Liver (tissue), 3 donors: ENCODE results near the gene FAR1.

Experiments
- CTCF ChIP-seq: fragments of 150-350 bp; IDR thresholded peaks from 2 replicates; pipeline ENCODE4 v1.5.1; 2017; ENCODE audit warnings: improper control_type of control experiment, low read depth, low read length; ENCODE audit not compliant: missing input control
- EGR1 ChIP-seq, 2 donors: IDR thresholded peaks; 2 replicates each; pipeline ENCODE4 v1.6.1; 2016 to 2018; ENCODE audit warnings: antibody characterized with exemption in 2 of 2, low read depth in 2 of 2
- FOXA2 ChIP-seq: IDR thresholded peaks from 2 replicates; pipeline ENCODE4 v1.6.1; 2016; ENCODE audit warnings: antibody characterized with exemption
- GABPA ChIP-seq, 2 donors: IDR thresholded peaks in 1 of 2; conservative IDR thresholded peaks in 1 of 2; 2 replicates each; pipeline ENCODE4 v1.6.1; 2016; ENCODE audit warnings: antibody characterized with exemption in 2 of 2, mild to moderate bottlenecking in 1 of 2, moderate library complexity in 1 of 2
- HNF4A ChIP-seq, 2 donors: conservative IDR thresholded peaks; 2 replicates each; pipeline ENCODE4 v1.6.1; 2016; ENCODE audit warnings: antibody characterized with exemption in 2 of 2, mild to moderate bottlenecking in 2 of 2
- HNF4G ChIP-seq: IDR thresholded peaks from 2 replicates; pipeline ENCODE4 v1.6.1; 2016; ENCODE audit warnings: antibody characterized with exemption
- JUND ChIP-seq, 2 donors: IDR thresholded peaks; 2 replicates each; pipeline ENCODE4 v1.6.1; 2016; ENCODE audit warnings: antibody characterized with exemption in 2 of 2
- MAX ChIP-seq: IDR thresholded peaks from 2 replicates; pipeline ENCODE4 v1.6.1; 2016; ENCODE audit warnings: antibody characterized with exemption
- REST ChIP-seq: IDR thresholded peaks from 2 replicates; pipeline ENCODE4 v1.6.1; 2016; ENCODE audit warnings: antibody characterized with exemption, mild to moderate bottlenecking
- RXRA ChIP-seq, 2 donors: IDR thresholded peaks; 2 replicates each; pipeline ENCODE4 v1.6.1; 2017 to 2018; ENCODE audit warnings: antibody characterized with exemption in 2 of 2, mild to moderate bottlenecking in 1 of 2
- TAF1 ChIP-seq: conservative IDR thresholded peaks from 2 replicates; pipeline ENCODE4 v1.6.1; 2016; ENCODE audit warnings: antibody characterized with exemption, mild to moderate bottlenecking
- YY1 ChIP-seq: IDR thresholded peaks from 2 replicates; pipeline ENCODE4 v1.6.1; 2016; ENCODE audit warnings: antibody characterized with exemption, mild to moderate bottlenecking
- donor health status: healthy.
- donor health status: healthy.

- TF ChIP-seq EGR1 (IDR thresholded peaks at IDR 0.05; ENCODE audit: low read depth in 2 of 2) (no peak), CTCF (no peak), REST (no peak), HNF4G (no peak), JUND (IDR thresholded peaks at IDR 0.05) (no peak), HNF4A (conservative IDR thresholded peaks at IDR 0.05) (no peak), TAF1 (no peak), MAX (no peak), GABPA (IDR thresholded peaks at IDR 0.05 in 1 of 2, conservative IDR thresholded peaks at IDR 0.05 in 1 of 2) (no peak), YY1 (no peak), FOXA2 (no peak), RXRA (IDR thresholded peaks at IDR 0.05) (no peak)
Observed at GRCh38 chr11:13620063-13620462, 48.4 kb upstream of the FAR1 start.
